ENCODE data around the gene CHST6.
"Not testable (repeated sequence)": the region's sequence is repeated elsewhere in the genome, so short reads cannot be mapped to it uniquely, and the experiment has no call there.

Gene CHST6

DNA sequence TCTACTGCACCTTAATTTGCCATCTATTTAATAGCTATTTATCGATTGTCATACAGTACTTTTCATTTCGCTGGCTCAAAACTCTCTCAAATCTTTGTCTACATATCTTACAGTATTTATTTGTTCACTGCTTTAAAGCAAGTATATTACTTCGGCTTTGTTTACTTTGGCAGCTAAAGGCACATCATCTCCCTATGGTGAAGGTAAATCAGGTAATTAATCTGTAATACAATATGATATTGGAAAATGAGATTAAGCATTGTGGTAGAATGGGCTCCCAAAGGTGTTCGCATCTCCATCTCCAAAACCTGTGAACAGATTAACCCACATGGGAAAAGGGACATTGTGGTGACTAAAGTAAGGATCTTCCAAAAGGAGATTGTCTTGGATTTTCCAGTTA, 37.2 kb downstream of the CHST6 start:
- no peak for DNase-seq
- in situ Hi-C loops (cut with MboI; ENCODE audit: low pct_unique_long_range_greater_than_20kb, low sequenced_read_pairs), result no loop called here

DNA sequence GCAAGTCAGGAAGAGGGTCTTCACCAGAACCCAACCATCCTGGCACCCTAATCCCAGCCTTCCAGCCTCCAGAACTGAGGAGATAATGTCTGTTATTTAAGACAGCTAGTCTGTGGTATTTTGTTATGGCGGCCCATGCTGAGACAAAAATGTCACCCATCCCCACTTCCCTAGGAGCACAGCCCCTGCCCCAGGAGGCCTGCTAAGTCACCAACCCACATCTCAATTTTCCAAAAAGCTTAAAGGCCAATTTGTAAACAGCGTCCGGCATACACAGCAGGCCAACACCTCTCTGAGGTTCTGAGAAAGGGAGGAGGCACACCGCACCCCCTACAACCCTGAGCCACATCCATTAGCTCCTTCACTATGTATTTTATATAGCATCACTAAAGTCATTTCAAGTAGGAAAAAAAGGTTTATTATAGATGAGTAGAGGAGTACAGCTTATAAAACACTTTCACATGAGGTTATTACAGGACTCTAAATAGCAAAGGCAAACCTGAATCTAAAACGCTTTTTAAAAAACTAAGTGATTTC, 37.7 kb downstream of the CHST6 start:
- DNase-seq, result no peak
- in situ Hi-C loops (cut with MboI; ENCODE audit: low pct_unique_long_range_greater_than_20kb, low sequenced_read_pairs), result no loop called here

DNA sequence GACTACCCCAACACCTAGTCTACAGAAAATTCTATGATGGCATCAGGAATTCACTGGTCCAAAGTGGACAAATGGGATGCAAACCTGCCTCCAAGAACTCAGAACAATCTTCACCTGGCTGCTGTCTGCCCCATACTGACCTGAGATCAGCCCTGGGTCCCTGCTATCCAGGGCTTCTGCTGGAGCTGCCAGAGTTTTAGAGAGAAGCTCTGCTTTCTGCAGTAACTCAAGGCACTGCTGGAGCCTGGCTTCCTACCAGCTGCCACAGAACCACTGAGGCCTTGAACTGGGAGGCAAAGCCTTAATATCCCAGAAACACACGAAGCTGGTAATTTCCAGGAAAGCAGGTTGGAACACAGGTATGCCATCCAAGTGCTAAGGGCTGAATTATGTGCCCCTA, 38.3 kb downstream of the CHST6 start:
- no peak for DNase-seq
- in situ Hi-C loops (cut with MboI; ENCODE audit: low pct_unique_long_range_greater_than_20kb, low sequenced_read_pairs), result no loop called here

DNA sequence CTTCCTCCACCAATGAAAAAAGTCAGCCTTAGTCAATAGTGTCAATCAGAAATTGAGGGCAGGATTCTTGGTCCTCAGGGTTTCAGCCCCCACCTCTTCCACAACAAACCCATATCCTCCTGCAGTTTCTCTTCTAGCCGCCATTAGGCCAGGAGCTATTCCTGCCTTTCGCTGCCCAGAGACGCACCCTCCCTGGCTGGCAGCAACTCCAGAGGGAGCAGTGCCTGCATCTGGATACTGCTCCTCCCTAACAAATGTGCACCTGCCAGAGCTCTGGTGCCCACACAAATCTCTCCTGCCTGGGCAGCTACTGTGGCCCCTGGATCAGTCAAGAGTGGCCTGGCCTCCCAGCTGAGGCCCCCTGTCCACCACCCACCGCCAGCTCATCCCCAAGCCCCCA, 38.8 kb downstream of the CHST6 start:
- DNase-seq; in situ Hi-C loops (cut with MboI; ENCODE audit: low pct_unique_long_range_greater_than_20kb, low sequenced_read_pairs): not testable (repeated sequence)

DNA sequence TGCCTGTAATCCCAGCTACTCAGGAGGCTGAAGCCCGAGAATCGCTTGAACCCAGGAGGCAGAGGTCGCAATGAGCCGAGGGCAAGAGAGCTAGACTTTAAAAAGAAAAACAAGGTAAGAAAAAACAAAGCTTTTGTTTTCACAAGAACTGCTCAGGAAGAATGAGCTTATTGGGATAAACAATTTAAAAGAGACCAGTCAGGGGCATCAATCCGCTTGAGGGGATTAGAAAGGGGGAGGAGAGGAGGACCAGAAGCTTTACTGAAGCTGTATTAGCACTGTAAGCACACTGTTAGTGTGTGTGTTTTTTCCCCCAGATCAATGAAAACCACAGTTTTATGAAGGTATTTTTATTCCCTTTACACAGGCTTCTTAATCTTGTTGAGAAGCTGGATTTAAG, 39.6 kb downstream of the CHST6 start:
- in situ Hi-C loops (cut with MboI; ENCODE audit: low pct_unique_long_range_greater_than_20kb, low sequenced_read_pairs), result no loop called here
- DNase-seq, result no peak

DNA sequence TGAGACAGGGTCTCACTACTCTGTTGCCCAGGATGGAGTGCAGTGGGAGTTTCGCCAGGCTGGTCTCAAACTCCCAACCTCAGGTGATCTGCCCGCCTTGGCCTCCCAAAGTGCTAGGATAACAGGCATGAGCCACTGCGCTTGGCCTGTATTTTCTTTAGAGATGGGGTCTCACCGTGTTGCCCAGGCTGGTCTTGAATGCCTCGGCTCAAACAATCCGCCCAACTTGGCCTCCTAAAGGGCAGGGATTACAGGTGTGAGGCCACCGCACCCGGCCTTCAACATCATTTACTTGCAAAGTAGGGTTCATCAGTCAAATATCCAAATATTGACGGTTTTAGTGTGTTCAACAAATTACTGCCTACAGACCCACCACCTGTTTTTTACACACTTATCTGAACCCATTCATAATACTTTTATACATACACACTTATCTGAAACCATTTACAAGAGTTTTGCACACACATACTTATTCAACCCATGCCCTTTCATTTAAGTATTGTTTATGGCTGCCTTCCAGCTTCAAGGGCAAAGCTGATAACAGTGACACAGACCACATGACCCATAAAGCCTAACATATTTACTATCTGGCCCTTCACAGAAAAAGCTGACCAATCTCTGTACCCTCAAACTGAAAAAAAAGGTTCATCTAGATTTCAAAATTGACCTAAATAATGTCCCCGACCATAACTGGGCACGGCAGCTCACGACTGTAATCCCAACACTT, 42.6 kb downstream of the CHST6 start:
- in situ Hi-C loops (cut with MboI; ENCODE audit: low pct_unique_long_range_greater_than_20kb, low sequenced_read_pairs), result no loop called here
- DNase-seq, result no peak

DNA sequence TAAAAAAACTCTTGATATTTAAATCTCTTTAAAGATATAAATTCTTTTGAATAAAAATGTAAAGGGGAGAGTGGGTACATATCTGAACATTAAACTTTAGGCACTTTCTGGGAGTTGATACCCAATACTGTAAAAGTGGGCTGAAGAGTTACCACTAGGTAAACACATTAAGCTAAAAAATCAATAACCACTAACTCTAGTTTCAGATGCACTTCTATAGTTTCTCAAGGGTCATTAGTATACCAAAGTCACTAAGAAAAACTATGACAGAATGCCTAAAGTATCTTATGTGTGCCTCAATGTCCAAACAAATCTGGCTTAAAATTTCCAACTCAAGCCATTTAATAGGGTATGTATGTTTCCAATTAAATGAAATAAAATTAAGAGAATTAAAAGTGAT, 48.8 kb downstream of the CHST6 start:
- DNase-seq, result no peak
- in situ Hi-C loops (cut with MboI; ENCODE audit: low pct_unique_long_range_greater_than_20kb, low sequenced_read_pairs), result no loop called here

DNA sequence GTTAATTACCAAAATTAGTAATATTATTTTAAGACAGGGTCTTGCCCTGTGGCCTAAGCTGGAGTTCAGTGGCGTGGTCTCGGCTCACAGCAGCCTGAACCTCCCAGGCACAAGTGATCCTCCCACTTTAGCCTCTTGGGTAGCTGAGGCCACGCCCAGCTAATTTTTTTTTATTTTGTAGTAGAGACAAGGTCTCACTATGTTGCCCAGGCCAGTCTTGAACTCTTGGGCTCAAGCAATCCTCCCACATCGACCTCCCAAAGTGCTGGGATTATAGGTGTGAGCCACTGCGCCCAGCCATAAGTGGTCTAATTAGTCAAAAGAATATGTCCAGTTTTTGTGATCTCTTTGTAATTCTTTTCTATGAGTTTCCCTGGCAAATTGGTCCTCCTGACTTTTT, 49.9 kb downstream of the CHST6 start:
- no peak for DNase-seq
- in situ Hi-C loops (cut with MboI; ENCODE audit: low pct_unique_long_range_greater_than_20kb, low sequenced_read_pairs), result no loop called here

DNA sequence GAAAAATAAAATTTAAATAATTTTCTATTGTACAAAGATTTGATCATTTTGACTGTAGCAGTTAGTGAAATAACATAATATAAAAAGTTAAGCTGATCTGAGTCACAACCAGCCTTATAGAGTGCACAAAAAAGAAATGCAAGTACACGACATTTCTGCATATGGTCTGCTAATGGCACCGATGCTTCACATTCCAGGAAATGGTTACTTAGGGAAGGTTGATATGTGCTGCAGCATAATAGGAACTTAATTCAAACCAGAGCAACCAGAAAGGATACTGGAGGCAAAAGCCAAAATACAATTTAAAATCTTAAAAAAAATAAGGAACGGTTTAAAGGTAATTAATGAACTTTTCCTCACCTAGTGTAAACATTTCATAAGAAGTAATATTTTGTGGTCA, 51.9 kb downstream of the CHST6 start:
- no peak for DNase-seq
- in situ Hi-C loops (cut with MboI; ENCODE audit: low pct_unique_long_range_greater_than_20kb, low sequenced_read_pairs), result no loop called here

DNA sequence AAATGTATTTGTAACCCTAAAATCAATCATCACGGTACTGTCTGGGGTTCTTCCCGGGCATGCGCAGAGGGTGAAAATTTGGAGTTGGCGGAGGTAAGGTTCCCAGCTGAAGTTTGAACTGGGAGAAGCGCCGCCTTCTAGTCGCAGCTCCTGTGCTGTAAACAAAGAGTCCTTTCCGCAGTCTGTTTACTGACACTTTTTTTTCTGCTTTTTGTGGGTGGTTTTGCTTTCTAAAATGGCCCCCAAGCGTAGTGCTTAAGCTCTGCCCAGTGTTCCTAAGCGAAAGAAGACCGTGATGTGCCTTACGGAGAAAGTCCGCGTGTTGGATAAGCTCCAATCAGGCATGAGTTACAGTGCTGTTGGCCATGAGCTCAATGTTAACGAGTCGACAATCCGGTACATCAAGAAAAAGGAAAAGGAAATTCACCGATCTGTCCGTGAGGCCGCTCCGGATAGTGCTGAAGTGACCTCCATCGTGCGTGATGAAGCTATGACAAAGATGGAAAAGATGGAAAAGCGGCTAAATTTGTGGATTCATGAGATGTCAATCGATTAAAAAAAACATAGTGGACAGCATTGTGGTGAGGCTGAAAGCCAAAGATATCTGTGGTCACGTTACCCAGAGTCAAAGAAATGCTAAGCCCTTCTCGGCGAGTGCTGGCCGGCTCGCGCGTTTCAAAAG, 61.4 kb downstream of the CHST6 start:
- in situ Hi-C loops (cut with MboI; ENCODE audit: low pct_unique_long_range_greater_than_20kb, low sequenced_read_pairs), result no loop called here
- no peak for DNase-seq

DNA sequence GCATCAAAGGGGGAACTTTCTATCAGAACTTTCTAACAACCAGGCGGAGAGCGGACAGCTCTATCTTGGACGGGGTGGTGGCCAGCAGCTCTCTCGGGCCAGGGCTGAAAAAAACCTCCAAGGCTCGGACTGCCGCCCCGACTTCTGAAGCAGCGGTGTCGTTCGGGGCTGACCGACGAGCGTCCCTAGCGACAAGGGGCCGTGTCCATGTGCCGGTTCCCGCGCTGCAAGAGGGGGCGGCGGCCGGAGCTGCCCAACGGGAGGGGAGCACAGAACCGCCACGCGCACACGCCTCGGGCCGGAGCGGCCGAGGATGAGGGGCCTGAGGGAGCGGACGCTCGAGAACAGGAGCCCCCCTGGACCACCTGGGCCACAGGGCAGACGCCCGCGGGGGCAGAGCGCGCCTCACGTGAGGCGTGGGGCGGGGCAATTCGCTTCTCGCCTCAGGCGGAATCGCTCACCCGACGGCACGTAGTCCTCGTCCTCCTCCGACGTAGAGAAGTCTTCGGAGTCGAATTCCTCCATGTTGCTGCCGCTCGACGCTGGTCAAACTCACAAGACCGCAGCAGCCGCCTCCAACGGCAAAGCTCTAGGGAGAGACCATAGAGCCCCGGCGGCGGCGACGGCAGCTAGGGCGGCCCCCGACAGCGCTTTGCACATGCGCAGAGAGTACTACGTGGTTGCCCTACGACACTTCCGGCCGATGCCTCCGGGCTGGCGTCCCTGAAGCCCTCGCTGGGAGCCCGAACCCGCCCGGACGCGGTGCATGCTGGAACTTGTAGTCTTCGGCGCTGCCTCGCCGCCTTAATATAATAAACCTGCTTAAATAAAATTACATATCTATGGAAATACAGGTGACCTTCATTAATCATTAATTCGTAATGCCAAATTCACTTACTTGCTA, 62.2 kb downstream of the CHST6 start, which contains the start of gene CFDP1:
Gene CFDP1, minus strand, starts transcription at position 676 of the 904 bp plus-strand sequence. Its CDS starts 151 bp downstream, at position 525.
- in situ Hi-C loops (cut with MboI; ENCODE audit: low pct_unique_long_range_greater_than_20kb, low sequenced_read_pairs), result no loop called here

DNA sequence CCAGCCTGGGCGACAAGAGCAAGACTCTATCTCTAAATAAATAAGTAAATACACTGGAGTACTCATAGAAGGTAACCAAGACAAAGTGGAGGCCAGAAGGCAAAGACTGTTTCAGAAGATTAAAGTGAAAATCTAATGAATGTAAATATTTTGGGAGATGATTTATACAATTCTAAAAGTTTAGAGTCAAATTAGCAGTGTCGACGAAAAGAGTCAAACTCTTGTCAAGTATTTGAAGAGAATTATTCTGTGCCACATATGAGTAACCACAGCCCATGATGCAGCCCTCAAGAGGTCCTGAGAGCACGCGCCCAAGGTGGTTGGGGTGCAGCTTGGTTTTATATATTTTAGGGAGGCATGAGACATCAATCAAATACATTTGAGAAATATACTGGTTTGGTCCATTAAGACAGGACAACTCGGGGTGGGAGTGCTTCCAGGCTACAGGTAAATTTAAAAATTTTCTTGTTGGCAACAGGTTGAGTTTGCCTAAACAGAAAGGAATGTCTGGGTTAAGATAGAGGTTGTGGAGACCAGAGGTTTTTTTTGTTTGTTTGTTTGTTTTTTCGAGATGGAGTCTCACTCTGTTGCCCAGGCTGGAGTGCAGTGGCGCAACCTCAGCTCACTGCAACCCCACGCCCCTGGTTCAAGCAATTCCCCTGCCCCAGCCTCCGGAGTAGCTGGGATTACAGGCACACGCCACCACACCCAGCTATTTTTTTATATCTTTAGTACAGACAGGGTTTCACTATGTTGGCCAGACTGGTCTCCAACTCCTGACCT, 65.4 kb downstream of the CHST6 start:
- in situ Hi-C loops (cut with MboI; ENCODE audit: low pct_unique_long_range_greater_than_20kb, low sequenced_read_pairs), result no loop called here
- no peak for DNase-seq

More for the DNA sequence above, 62.2 kb downstream of the CHST6 start, which contains the start of gene CFDP1:
- peak; percentile 92 for DNase-seq

DNA sequence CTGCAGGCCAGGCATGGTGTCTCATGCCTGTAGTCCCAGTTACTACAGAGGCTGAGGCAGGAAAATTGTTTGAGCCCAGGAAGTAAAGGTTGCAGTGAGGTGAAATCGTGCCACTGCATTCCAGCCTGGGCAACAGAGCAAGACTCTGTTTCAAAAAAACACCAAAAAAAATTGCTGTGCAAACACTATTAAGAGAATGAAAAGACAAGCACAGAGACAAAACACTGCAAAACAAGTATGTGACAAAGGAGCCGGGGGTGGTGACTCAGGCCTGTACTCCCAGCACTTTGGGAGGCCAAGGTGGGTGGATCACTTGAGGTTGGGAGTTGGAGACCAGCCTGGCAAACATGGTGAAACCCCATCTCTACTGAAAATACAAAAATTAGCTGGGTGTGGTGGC, 68.7 kb downstream of the CHST6 start:
- DNase-seq; in situ Hi-C loops (cut with MboI; ENCODE audit: low pct_unique_long_range_greater_than_20kb, low sequenced_read_pairs): not testable (repeated sequence)

DNA sequence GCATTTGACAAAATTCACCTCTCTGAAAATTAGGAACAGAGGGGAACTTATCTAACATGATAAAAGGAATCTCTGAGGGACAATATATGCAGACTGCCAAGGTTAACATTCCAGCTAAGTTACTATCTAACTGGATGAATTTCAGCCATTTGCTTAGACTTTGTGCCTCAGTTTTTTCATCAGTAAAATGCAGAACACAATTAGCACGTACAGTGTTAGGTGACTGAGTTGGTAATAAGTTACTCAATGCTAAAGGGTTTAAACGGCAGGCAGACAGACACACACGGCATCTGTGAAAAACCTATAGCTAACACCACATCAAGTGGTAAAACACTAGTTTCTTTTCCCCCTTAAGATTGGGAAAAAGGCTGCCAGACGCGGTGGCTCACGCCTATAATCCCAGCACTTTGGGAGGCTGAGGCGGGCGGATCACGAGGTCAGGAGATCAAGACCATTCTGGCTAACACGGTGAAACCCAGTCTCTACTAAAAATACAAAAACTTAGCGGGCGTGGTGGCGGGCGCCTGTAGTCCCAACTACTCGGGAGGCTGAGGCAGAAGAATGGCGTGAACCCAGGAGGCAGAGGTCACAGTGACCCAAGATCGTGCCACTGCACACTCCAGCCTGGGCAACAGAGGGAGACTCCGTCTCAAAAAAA, 71.0 kb downstream of the CHST6 start:
- in situ Hi-C loops (cut with MboI; ENCODE audit: low pct_unique_long_range_greater_than_20kb, low sequenced_read_pairs); DNase-seq: not testable (repeated sequence)

DNA sequence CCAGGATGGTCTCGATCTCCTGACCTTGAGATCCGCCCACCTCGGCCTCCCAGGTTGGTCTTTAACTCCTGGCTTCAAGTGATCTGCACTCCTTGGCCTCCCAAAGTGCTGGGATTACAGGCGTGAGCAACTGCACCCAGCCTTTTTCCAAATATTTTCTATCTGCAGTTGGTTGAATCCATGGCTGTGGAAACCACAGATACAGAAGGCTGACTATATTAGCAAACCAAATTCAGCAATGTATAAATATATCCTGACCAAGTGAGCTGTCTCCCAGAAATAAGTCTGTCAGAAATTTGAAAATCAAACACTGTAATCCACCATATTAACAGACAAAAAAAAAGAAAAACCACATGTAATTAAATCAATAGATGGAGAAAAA, 71.5 kb downstream of the CHST6 start:
- DNase-seq, result no peak
- in situ Hi-C loops (cut with MboI; ENCODE audit: low pct_unique_long_range_greater_than_20kb, low sequenced_read_pairs), result no loop called here

Measured in KBM-7 (cell line).